Measurements from ENCODE around the gene PTPRJ. TPM values are rescaled to one million over a fixed set of nuclear protein-coding genes. Genes with fewer than 3 reads are reported as not detected.

The PTPRJ gene
- total RNA-seq: 7.3 and 9.2 TPM in 2 replicates

GRCh38 chr11:47980088-47980906, at the start of gene PTPRJ:
Gene PTPRJ, plus strand, starts transcription at chr11:47980559. Its CDS starts 354 bp downstream, at chr11:47980913.

DNA sequence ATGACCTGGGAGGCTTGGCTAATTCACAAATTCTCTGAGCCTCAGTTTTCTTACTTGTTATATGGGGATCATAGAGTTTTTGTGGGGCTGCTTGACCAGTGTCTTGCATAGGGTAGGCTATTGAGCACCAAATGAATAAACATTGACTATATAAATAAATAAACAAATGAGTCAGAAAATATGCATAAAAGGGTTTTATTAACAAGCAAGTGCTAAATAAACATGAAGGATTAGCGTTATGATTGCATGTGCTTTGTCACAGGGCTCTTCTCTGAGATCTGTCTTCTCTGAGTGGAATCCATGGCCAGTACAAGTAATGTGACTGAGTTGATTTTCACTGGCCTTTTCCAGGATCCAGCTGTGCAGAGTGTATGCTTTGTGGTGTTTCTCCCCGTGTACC, 236.2 kb downstream of the PTPRJ start, which contains the start of gene OR4B1:
TSS of gene OR4B1 (plus strand) at position 301 of the 400 bp plus-strand sequence. CDS start at position 301, 0 bp downstream.

Other genes starting within 250 kb of the PTPRJ start
- gene FNBP4, start 213.2 kb upstream of the PTPRJ start, total RNA-seq: 22.8 and 79.3 TPM in 2 replicates
- 10.3 and 16.8 TPM in 2 replicates for gene NUP160, start 132.2 kb upstream of the PTPRJ start, total RNA-seq
- gene OR4B1, start 236.3 kb downstream of the PTPRJ start, total RNA-seq: not detected in 2 replicates

Data from cardiac atrium fibroblast (primary cell).